Measurements from ENCODE around the gene DEPP1.
"Not testable (repeated sequence)": the region's sequence is repeated elsewhere in the genome, so short reads cannot be mapped to it uniquely, and the experiment has no call there.

The DEPP1 gene, protein sequence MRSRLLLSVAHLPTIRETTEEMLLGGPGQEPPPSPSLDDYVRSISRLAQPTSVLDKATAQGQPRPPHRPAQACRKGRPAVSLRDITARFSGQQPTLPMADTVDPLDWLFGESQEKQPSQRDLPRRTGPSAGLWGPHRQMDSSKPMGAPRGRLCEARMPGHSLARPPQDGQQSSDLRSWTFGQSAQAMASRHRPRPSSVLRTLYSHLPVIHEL

DNA sequence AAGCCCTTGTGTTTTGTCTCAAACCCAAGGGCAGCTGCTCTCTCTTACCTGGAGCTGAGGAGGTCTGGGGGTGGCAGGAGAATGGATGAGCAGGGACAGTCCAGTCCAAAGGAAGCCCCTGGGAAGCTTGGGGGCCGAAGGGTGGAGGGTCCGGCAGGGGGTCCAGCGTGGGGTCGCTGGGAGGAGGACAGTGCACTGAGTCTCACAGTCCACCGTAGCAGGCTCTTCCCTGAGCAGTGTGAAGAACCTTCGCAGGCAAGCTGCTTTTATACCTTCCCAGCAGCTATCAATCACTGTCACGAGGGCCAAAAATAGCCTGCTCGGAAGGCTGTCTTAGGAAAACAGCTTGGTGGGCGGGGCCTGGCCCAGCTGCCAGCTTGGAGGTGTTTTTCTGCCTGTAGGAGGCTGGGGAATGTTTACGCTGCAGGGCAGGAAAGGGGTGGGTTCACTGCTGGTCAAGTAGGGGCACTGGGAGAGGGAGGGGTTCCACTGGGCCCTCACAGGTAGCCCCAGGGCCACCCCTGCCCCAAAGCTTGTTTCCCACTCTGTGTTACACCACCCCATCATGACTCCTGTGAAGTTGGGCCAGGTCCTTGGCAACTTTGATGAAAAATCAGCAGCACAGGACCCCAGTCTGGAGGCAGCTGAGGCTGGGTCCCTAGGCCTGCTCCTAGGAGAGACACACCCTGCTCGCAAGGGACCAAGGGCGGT lies at the start of gene DEPP1:
TSS of gene DEPP1 (minus strand) at position 240 of the 711 bp plus-strand sequence. CDS start 779 bp downstream, outside the sequence.
- H3K27ac ChIP-seq = no peak within 1 kb of the TSS
- no peak for TF ChIP-seq ZFX (IDR thresholded peaks at IDR 0.05; ENCODE audit: borderline replicate concordance)
- TF ChIP-seq, protein P1, sequence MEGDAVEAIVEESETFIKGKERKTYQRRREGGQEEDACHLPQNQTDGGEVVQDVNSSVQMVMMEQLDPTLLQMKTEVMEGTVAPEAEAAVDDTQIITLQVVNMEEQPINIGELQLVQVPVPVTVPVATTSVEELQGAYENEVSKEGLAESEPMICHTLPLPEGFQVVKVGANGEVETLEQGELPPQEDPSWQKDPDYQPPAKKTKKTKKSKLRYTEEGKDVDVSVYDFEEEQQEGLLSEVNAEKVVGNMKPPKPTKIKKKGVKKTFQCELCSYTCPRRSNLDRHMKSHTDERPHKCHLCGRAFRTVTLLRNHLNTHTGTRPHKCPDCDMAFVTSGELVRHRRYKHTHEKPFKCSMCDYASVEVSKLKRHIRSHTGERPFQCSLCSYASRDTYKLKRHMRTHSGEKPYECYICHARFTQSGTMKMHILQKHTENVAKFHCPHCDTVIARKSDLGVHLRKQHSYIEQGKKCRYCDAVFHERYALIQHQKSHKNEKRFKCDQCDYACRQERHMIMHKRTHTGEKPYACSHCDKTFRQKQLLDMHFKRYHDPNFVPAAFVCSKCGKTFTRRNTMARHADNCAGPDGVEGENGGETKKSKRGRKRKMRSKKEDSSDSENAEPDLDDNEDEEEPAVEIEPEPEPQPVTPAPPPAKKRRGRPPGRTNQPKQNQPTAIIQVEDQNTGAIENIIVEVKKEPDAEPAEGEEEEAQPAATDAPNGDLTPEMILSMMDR (IDR thresholded peaks at IDR 0.05) = peak; percentile 11; the same call in 1 of the 2 replicates

- TF ChIP-seq ZFX (IDR thresholded peaks at IDR 0.05; ENCODE audit: borderline replicate concordance) = no peak
- TF ChIP-seq, protein P1 (IDR thresholded peaks at IDR 0.05) = no peak
- no peak overlapping the region for H3K27ac ChIP-seq
Measured at GRCh38 chr10:45023426-45023825, 44.8 kb upstream of the DEPP1 start.

DNA sequence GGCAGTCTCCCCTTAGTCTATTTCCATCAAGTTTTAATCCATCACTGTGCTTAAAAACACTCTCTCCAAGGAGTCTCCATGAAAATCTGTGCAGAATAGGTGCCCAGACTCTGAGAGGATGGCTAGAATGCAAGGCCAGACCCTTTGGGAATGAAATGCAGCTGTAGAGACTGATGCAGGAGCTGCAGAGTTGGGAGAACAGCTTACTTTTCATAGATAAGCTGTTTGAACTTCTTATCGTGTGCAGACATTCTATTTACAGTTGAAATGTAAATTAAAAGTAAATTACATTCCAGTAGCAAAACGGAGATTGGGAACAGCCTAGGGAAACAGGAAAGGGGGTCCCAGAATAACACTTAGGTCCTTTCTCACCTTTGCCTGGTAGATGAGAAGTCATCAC lies 37.0 kb upstream of the DEPP1 start:
- no peak for TF ChIP-seq ZFX (IDR thresholded peaks at IDR 0.05; ENCODE audit: borderline replicate concordance)
- TF ChIP-seq, protein P1 (IDR thresholded peaks at IDR 0.05) = no peak

DNA sequence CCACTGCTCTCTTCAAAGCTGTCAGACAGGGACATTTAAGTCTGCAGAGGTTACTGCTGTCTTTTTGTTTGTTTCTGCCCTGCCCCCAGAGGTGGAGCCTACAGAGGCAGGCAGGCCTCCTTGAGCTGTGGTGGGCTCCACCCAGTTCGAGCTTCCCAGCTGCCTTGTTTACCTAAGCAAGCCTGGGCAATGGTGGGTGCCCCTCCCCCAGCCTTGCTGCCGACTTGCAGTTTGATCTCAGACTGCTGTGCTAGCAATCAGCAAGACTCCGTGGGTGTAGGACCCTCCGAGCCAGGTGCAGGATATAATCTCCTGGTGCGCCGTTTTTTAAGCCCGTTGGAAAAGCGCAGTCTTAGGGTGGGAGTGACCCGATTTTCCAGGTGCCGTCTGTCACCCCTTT lies 35.9 kb upstream of the DEPP1 start:
- H3K27ac ChIP-seq = not testable (repeated sequence)

More for the DNA sequence above, 37.0 kb upstream of the DEPP1 start:
- H3K27ac ChIP-seq = no peak overlapping the region

DNA sequence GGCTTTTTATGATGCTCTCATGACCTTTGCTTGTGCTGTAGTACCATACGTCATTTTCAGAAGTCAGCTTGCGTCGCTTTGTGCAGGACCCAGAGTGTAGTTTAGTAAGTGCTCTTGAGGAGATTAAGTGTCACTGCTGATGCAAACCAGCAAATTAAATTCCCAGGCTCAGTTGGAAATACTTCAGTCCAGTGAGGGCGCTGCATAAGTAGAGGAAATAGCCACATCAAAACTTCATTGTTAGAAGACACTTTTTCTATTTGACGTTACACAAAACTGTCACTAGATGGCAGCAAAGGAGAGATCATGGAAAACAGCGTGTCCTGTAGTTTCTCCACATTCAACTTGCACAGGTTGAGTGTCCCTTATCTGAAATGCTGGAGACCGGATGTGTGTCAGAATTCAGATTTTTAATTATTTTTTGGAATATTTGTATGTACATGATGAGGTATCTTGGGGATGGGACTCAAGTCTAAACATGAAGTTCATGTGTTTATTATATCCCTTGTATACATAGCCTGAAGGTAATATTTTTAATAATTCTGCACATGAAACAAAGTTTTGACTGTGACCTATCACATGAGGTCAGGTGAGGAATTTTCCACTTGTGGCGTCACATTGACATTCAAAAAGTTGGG lies 30.0 kb upstream of the DEPP1 start:
- TF ChIP-seq, protein P1 (IDR thresholded peaks at IDR 0.05) = peak; percentile 83
- no peak for TF ChIP-seq ZFX (IDR thresholded peaks at IDR 0.05; ENCODE audit: borderline replicate concordance)

GRCh38 chr10:45006276-45007030 lies 27.8 kb upstream of the DEPP1 start:
- TF ChIP-seq, protein P1 (IDR thresholded peaks at IDR 0.05) = no peak
- TF ChIP-seq ZFX (IDR thresholded peaks at IDR 0.05; ENCODE audit: borderline replicate concordance) = no peak
- H3K27ac ChIP-seq = no peak overlapping the region

More for the DNA sequence above, 30.0 kb upstream of the DEPP1 start:
- H3K27ac ChIP-seq = no peak overlapping the region

GRCh38 chr10:45005284-45005683 lies 26.7 kb upstream of the DEPP1 start:
- H3K27ac ChIP-seq = no peak overlapping the region
- TF ChIP-seq ZFX (IDR thresholded peaks at IDR 0.05; ENCODE audit: borderline replicate concordance) = no peak
- TF ChIP-seq, protein P1 (IDR thresholded peaks at IDR 0.05) = no peak

Measured in 22Rv1 (cell line).